ENCODE measurements around the gene MED12L. TPM values are rescaled to one million over a fixed set of nuclear protein-coding genes. Genes with fewer than 3 reads are reported as not detected.
A peak's percentile ranks its signal among the peaks of the same experiment; 100 is the strongest.

Gene MED12L
- total and polyA plus RNA-seq, 10 of the 15 experiments (the other 5 are each of a cell fraction or from before 2014, with no cell fraction given): 0.01 to 0.06 (median 0.03) TPM; not detected in 2

DNA sequence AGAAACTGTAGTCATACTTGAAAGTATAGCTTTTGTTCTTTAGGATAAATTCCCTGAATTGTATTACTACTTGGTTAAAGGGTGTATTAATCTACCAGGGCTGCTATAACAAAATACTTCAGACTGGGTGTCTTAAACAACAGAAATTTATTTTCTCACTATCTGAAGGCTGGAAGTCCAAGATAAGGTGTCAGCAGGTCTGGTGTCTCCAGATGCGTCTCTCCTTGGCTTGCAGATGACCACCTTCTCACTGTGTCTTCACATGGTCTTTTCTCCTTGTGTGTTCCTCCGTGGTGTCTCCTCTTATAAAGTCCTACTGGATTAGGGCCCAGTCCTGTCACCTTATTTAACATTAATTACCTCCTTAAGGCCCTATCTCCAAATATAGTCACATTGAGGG lies 33.7 kb downstream of the MED12L start:
- TF ChIP-seq IKZF2 (IDR thresholded peaks at IDR 0.05) (no peak), CBX5 (IDR thresholded peaks at IDR 0.05; ENCODE audit: low read depth) (no peak), WRNIP1 (IDR thresholded peaks at IDR 0.05; ENCODE audit: borderline replicate concordance, low read depth, low read length) (no peak), POLR2AphosphoS5 (IDR thresholded peaks at IDR 0.05; ENCODE audit: low read length) (no peak), EP300 (IDR thresholded peaks at IDR 0.05; ENCODE audit: borderline replicate concordance in 1 of 2, control insufficient read depth in 1 of 2, low read depth in 2 of 2, low read length in 2 of 2) (no peak), MTA2 (IDR thresholded peaks at IDR 0.05; ENCODE audit: low read depth) (no peak), CREB1 (IDR thresholded peaks at IDR 0.05; ENCODE audit: low read depth) (no peak), HDAC6 (IDR thresholded peaks at IDR 0.05; ENCODE audit: unreplicated experiment) (no peak), YY1 (IDR thresholded peaks at IDR 0.05; ENCODE audit: low read depth, low read length) (no peak)
- TF ChIP-seq, protein P1, sequence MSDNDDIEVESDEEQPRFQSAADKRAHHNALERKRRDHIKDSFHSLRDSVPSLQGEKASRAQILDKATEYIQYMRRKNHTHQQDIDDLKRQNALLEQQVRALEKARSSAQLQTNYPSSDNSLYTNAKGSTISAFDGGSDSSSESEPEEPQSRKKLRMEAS (IDR thresholded peaks at IDR 0.05; ENCODE audit: low read depth, low read length): no peak
- TF ChIP-seq, protein P2, sequence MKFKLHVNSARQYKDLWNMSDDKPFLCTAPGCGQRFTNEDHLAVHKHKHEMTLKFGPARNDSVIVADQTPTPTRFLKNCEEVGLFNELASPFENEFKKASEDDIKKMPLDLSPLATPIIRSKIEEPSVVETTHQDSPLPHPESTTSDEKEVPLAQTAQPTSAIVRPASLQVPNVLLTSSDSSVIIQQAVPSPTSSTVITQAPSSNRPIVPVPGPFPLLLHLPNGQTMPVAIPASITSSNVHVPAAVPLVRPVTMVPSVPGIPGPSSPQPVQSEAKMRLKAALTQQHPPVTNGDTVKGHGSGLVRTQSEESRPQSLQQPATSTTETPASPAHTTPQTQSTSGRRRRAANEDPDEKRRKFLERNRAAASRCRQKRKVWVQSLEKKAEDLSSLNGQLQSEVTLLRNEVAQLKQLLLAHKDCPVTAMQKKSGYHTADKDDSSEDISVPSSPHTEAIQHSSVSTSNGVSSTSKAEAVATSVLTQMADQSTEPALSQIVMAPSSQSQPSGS (IDR thresholded peaks at IDR 0.05; ENCODE audit: low read length): no peak
- TF ChIP-seq, protein P3, sequence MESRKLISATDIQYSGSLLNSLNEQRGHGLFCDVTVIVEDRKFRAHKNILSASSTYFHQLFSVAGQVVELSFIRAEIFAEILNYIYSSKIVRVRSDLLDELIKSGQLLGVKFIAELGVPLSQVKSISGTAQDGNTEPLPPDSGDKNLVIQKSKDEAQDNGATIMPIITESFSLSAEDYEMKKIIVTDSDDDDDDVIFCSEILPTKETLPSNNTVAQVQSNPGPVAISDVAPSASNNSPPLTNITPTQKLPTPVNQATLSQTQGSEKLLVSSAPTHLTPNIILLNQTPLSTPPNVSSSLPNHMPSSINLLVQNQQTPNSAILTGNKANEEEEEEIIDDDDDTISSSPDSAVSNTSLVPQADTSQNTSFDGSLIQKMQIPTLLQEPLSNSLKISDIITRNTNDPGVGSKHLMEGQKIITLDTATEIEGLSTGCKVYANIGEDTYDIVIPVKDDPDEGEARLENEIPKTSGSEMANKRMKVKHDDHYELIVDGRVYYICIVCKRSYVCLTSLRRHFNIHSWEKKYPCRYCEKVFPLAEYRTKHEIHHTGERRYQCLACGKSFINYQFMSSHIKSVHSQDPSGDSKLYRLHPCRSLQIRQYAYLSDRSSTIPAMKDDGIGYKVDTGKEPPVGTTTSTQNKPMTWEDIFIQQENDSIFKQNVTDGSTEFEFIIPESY (IDR thresholded peaks at IDR 0.05): no peak
- in situ Hi-C loops (cut with MboI): no loop called here
- intact Hi-C loops (cut with micrococcal nuclease; ENCODE audit: unreplicated experiment): no loop called here
- H3K4me1 ChIP-seq (ENCODE audit: control insufficient read depth, insufficient read depth, low read length): no peaks in the 10 kb centered on the region
- no peak overlapping the region for H2AFZ ChIP-seq (ENCODE audit: control insufficient read depth, low read depth, low read length)
- H3K4me2 ChIP-seq (ENCODE audit: control insufficient read depth, insufficient read depth): no peak overlapping the region
- no peak overlapping the region for H3K9ac ChIP-seq (ENCODE audit: control insufficient read depth, insufficient read depth, low read length)
- H3K9me3 ChIP-seq (replicated peaks; ENCODE audit: control insufficient read depth, insufficient read depth, low read length): no peaks in the 10 kb centered on the region
- BruUV-seq (replicated peaks): no TSS peak
- no peaks in the 10 kb centered on the region for H3K36me3 ChIP-seq (ENCODE audit: control insufficient read depth in 2 of 2, insufficient read depth in 2 of 2, low read length in 1 of 2)
- H3K79me2 ChIP-seq (ENCODE audit: control insufficient read depth, insufficient read depth, low read length): no peaks in the 10 kb centered on the region
- ChIA-PET RAD21 (ENCODE audit: unreplicated experiment) (no interaction called here), POLR2A (no interaction called here), CTCF (no interaction called here), SMC1A (ENCODE audit: uncharacterized antibody, unreplicated experiment) (no interaction called here)
- FAIRE-seq: peak; percentile 31
- no peak overlapping the region for H3K4me3 ChIP-seq
- WGBS (ENCODE audit: insufficient coverage, insufficient replicate concordance, low lambda C conversion rate, missing lambda C conversion rate): 41% methylated on average over 2 of the region's 2 CpGs
- peaks cover 0 to 3% of the 10 kb centered on the region in 2 experiments; a peak in 1 of 4 replicates for H3K27me3 ChIP-seq (replicated peaks in 1 of 2; ENCODE audit: control insufficient read depth in 2 of 2, insufficient read depth in 2 of 2, low read length in 1 of 2)
- H3K27ac ChIP-seq (ENCODE audit: control insufficient read depth, insufficient read depth): no peak overlapping the region
- no peak for DNase-seq (ENCODE audit: low read depth, low spot score)
- no peaks in the 10 kb centered on the region for H4K20me1 ChIP-seq (ENCODE audit: control insufficient read depth, insufficient read depth)
- ATAC-seq: no peak

Measured in GM12878 (cell line).